OCI-LY7 (cell line): ENCODE data around the gene RBBP5. TPM values are rescaled to one million over a fixed set of nuclear protein-coding genes. Genes with fewer than 3 reads are reported as not detected.

ENCODE experiments used
- BruUV-seq: library from RNA; stranded (reverse); fragments of 400-500 nt; replicated peaks from 2 replicates; lab custom pipeline; 2021; lab: Mats Ljungman, UMichigan
- CTCF ChIA-PET: fragments of 300-600 bp; sonication (Branson Sonifier 250); formaldehyde crosslinking; loops from one replicate; lab custom pipeline; 2022; ENCODE audit warnings: antibody characterized with exemption; ENCODE audit not compliant: unreplicated experiment; lab: Charles Lee
- POLR2A ChIA-PET: fragments of 300-600 bp; sonication (Branson Sonifier 250); formaldehyde crosslinking; loops from one replicate; lab custom pipeline; 2022; ENCODE audit warnings: antibody characterized with exemption; lab: Charles Lee
- DNase-seq: peaks from one replicate; pipeline ENCODE4 v3.0.0-alpha.2; 2015; ENCODE audit warnings: low spot score
- H2AFZ ChIP-seq: fragments of 200-600 bp; sonication (generic), shearing (Covaris generic); 2 replicates; pipeline ENCODE4 v1.6.1; 2014; ENCODE audit warnings: mild to moderate bottlenecking, antibody characterized with exemption, low read length, moderate library complexity
- H3K27ac ChIP-seq: fragments of 200-600 bp; sonication (generic); 2 replicates; pipeline ENCODE4 v1.5.1; 2014; ENCODE audit warnings: mixed run types, low read depth, mild to moderate bottlenecking, moderate library complexity, low read length, inconsistent platforms; ENCODE audit not compliant: poor library complexity, severe bottlenecking
- H3K36me3 ChIP-seq: fragments of 200-600 bp; sonication (generic); 2 replicates; pipeline ENCODE4 v1.6.1; 2014; ENCODE audit warnings: mild to moderate bottlenecking, antibody characterized with exemption, low read length, moderate library complexity, mixed read lengths; ENCODE audit not compliant: insufficient read depth
- H3K4me1 ChIP-seq: fragments of 200-600 bp; sonication (generic); 2 replicates; pipeline ENCODE4 v1.5.1; 2014; ENCODE audit warnings: mild to moderate bottlenecking, low read length; ENCODE audit not compliant: insufficient read depth, poor library complexity, severe bottlenecking
- H3K4me2 ChIP-seq: fragments of 200-600 bp; sonication (generic); 2 replicates; pipeline ENCODE4 v1.6.1; 2014; ENCODE audit warnings: mild to moderate bottlenecking, low read length
- H3K4me3 ChIP-seq: fragments of 200-600 bp; sonication (generic); 2 replicates; pipeline ENCODE4 v1.5.1; 2014; ENCODE audit warnings: mild to moderate bottlenecking, low read depth, low read length; ENCODE audit not compliant: poor library complexity, severe bottlenecking
- H3K79me2 ChIP-seq: fragments of 200-600 bp; sonication (generic); 2 replicates; pipeline ENCODE4 v1.6.1; 2016; ENCODE audit warnings: low read depth, mild to moderate bottlenecking, low read length, moderate library complexity, mixed read lengths; ENCODE audit not compliant: insufficient read depth
- H3K9me2 ChIP-seq: fragments of 200-600 bp; sonication (generic); 2 replicates; pipeline ENCODE4 v1.6.1; 2016; ENCODE audit warnings: mild to moderate bottlenecking, low read length, mixed read lengths; ENCODE audit not compliant: insufficient read depth
- H3K9me3 ChIP-seq: fragments of 200-600 bp; sonication (generic); 2 replicates; pipeline ENCODE4 v1.6.1; 2014; ENCODE audit warnings: mild to moderate bottlenecking, mixed run types, low read length, mixed read lengths
- H4K20me1 ChIP-seq: fragments of 200-600 bp; sonication (generic); 2 replicates; pipeline ENCODE4 v1.6.1; 2014; ENCODE audit warnings: mild to moderate bottlenecking, antibody characterized with exemption, low read length, moderate library complexity, mixed read lengths; ENCODE audit not compliant: insufficient read depth
- CTCF ChIP-seq: fragments of 200-600 bp; sonication (generic); conservative IDR thresholded peaks from 2 replicates; pipeline ENCODE4 v1.5.1; 2014; ENCODE audit warnings: mild to moderate bottlenecking, antibody characterized with exemption, low read length, moderate library complexity, mixed read lengths
- EZH2phosphoT487 ChIP-seq: fragments of 200-600 bp; sonication (generic); IDR thresholded peaks from 2 replicates; pipeline ENCODE4 v1.6.1; 2018; ENCODE audit warnings: low read depth, borderline replicate concordance, mild to moderate bottlenecking, mixed run types, antibody characterized with exemption, low read length, moderate library complexity, mixed read lengths
- intact Hi-C: fragments of 100-400 bp; cut with micrococcal nuclease; formaldehyde crosslinking; loops from one replicate; pipeline ENCODE4 v1.10.0; 2022; ENCODE audit not compliant: unreplicated experiment
- total RNA-seq, 2 experiments: library from RNA; depleted of rRNA in 1 of 2; stranded (reverse); fragments of >200 nt in 1 of 2; shearing (Covaris generic) in 1 of 2; gene quantifications; 2 replicates each; pipeline ENCODE4 v1.2.3, GENCODE V29; 2014 to 2022

RBBP5 gene
- total RNA-seq, 2 experiments from 2014 or later = 11.9 to 17.4 TPM

- no peaks in the 10 kb centered on the region for H3K36me3 ChIP-seq
- H2AFZ ChIP-seq = no peak overlapping the region
- H3K9me3 ChIP-seq = no peaks in the 10 kb centered on the region
- POLR2A ChIA-PET = no interaction called here
- no peak overlapping the region for H3K4me2 ChIP-seq
- peaks cover 18% of the 10 kb centered on the region for H3K4me1 ChIP-seq
- H4K20me1 ChIP-seq = no peaks in the 10 kb centered on the region
- intact Hi-C loops = loop anchor here (10.0 kb wide), 1 partner anchor 713 kb away; the partner anchor contains the start of gene PPP1R15B
- DNase-seq = no peak
- no peaks in the 10 kb centered on the region for H3K79me2 ChIP-seq
- H3K9me2 ChIP-seq = no peaks in the 10 kb centered on the region
- CTCF ChIA-PET = no interaction called here
- H3K4me3 ChIP-seq = no peak overlapping the region
- BruUV-seq = no TSS peak
- TF ChIP-seq CTCF (no peak), EZH2phosphoT487 (no peak)
- H3K27ac ChIP-seq = no peak overlapping the region
Measured at GRCh38 chr1:205127646-205128045, 5.9 kb upstream of the RBBP5 start.

- CTCF ChIA-PET = no interaction called here
- peak overlapping the region; percentile 12 for H3K27ac ChIP-seq
- BruUV-seq = no TSS peak
- H3K9me2 ChIP-seq = no peaks in the 10 kb centered on the region
- peaks cover 20% of the 10 kb centered on the region for H3K79me2 ChIP-seq
- no peak for TF ChIP-seq CTCF
- TF ChIP-seq EZH2phosphoT487 = no peak
- intact Hi-C loops = loop anchor here (5.0 to 10.0 kb wide), 5 partner anchors 103 to 1797 kb away; partner anchors contain the start of genes PPP1R15B and TMCC2
- peaks cover 31% of the 10 kb centered on the region for H3K4me1 ChIP-seq
- H4K20me1 ChIP-seq = no peaks in the 10 kb centered on the region
- peak; percentile 22 for DNase-seq
- POLR2A ChIA-PET = interaction anchor here (0.7 to 0.9 kb wide), 5 partner anchors 12 to 930 kb away, joined by 3 to 4 read pairs (median 3); no protein-coding TSS in a partner anchor
- H3K9me3 ChIP-seq = no peaks in the 10 kb centered on the region
- H3K36me3 ChIP-seq = no peaks in the 10 kb centered on the region
- H3K4me3 ChIP-seq = no peak overlapping the region
- peak overlapping the region; percentile 89 for H2AFZ ChIP-seq
- peak overlapping the region; percentile 41 for H3K4me2 ChIP-seq
Measured at GRCh38 chr1:205124726-205125125, 2.9 kb upstream of the RBBP5 start.

GRCh38 chr1:205122489-205122882, 708 bp upstream of the RBBP5 start:
- H3K4me3 ChIP-seq = peak overlapping the region; percentile 91
- no peaks in the 10 kb centered on the region for H3K9me2 ChIP-seq
- peak overlapping the region; percentile 70 for H3K27ac ChIP-seq
- H2AFZ ChIP-seq = peak overlapping the region; percentile 97
- no peaks in the 10 kb centered on the region for H4K20me1 ChIP-seq
- ChIA-PET POLR2A (interaction anchor here (0.9 to 3.4 kb wide), 7 partner anchors 12 to 61 kb away, joined by 3 to 22 read pairs (median 4); no protein-coding TSS in a partner anchor), CTCF (no interaction called here)
- TF ChIP-seq EZH2phosphoT487 (no peak), CTCF (peak; percentile 47; the same call in 1 of the 2 replicates)
- H3K79me2 ChIP-seq = peaks cover 38% of the 10 kb centered on the region
- no peak for DNase-seq
- peaks cover 14% of the 10 kb centered on the region for H3K36me3 ChIP-seq
- H3K4me1 ChIP-seq = peaks cover 31% of the 10 kb centered on the region
- BruUV-seq = TSS peak; percentile 82
- intact Hi-C loops = loop anchor here (1.0 to 10.0 kb wide), 7 partner anchors 18 to 1795 kb away; partner anchors contain the start of genes DSTYK, PPP1R15B and TMCC2
- H3K9me3 ChIP-seq = no peaks in the 10 kb centered on the region
- H3K4me2 ChIP-seq = peak overlapping the region; percentile 91
